Hippocampal formation (tissue), 2 donors: ENCODE data around the gene OR51M1.

ENCODE experiments used
- DNase-seq, 2 donors: peaks; one replicate each; lab custom pipeline; 2025; lab: John Stamatoyannopoulos, UW

Gene OR51M1

DNA sequence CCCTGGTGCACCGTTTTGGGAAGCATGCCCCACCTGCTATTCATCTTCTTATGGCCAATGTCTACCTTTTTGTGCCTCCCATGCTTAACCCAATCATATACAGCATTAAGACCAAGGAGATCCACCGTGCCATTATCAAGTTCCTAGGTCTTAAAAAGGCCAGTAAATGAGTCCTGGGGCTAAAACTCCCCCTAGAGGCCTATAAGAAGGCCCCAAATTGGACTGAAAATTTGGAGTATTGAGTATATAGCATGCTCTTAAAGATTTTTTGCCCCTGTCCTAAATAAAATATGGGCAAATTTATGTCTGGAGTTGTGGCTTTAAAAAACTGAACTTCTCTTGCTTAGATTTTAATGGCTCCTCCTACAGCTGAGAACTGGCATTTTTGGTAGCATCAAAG, 6.6 kb downstream of the OR51M1 start:
- DNase-seq: no peak

DNA sequence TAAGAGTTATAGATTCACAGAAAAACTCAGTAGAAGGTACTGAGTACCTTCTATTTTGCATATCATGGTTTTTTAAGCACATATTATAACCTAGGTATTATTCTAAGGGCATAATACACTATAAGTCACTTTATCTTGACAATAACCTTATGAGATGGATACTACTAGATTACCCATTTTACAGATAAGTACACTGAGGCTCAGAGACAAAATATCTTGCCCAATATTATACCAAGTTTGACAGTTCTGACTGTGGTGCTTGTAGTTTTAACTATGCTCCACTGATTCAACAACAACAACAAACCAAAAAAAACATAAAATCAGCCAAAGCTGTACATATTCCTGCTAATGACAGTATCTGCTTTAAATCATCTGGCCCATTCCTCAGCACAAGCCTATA, 10.5 kb downstream of the OR51M1 start:
- DNase-seq: no peak

DNA sequence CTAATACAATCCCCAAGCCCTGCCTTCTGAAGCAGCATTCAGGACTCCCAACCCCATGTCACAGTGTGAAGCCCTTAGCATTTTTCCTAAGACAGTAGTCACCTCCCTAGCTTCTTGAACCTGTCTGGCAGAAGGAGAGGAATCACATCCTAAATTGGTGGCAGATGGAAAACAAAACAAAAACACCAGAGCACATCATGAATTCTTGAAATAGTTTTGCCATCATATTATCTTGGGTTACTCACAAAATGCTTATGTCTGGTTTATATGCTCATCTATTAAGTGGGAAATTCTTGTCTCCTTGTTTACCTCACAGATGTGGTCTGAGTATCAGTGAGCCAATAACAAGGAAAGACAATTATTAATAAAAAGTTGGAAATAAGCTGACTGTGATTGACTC, 15.3 kb downstream of the OR51M1 start:
- no peak for DNase-seq

DNA sequence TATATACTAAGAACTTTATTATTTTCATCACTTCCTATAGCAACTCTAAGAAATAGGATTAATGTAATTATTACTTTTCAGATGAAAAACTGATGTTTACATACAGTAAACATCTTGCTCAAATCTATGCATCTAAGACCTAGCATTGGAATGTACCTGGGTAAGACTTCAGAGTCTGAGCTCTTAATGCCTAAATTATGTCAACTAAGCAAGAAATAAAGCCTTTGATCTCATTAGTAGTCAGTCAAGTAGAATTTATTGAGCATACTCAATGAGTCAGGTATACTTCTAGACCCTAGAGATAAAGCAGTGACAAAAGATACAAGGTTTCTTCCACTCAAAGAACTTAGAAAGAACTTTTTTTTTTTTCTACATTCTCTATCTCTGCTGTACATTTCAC, 21.6 kb downstream of the OR51M1 start:
- DNase-seq: no peak

DNA sequence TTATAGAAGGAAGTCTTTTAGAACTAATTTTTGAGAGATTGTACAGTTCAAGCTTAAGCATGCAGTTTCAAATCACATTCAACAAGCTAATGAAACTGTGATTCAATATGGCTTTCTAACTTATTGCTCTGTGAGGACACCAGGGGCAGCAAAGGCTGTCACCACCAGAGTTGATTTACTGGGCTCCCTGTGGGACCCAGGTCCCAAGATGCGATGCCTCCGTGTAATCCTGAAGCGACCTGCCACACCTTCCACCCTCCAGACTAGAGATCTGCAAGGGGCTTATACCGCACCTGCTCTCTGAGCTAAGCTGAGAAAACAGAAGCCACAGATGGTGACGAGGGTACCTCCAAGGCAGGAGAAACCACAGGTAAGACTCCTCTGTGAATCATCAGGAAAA, 37.4 kb downstream of the OR51M1 start:
- DNase-seq: no peak

DNA sequence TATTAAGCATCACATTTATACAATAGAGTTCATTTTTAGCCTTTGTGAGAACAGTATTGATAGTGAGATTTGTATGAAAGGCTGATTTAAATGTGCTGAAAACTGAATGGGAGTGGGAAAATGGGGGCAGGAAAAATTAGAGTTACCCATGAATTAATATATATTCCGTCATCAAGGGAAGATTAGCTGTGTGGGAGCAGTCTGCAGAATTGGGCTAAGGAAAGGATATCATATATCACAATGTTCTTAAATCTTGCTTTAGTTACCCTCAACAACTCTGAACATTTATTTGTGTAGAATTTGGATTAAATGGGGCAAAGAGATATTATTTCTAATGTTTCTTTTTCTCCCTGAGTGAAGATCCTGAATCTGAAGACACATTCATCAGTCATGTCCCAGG, 38.2 kb downstream of the OR51M1 start, which contains the start of gene OR51Q1:
TSS of gene OR51Q1 (plus strand) at position 301 of the 400 bp plus-strand sequence. CDS start at position 391, 90 bp downstream.
- no peak for DNase-seq

DNA sequence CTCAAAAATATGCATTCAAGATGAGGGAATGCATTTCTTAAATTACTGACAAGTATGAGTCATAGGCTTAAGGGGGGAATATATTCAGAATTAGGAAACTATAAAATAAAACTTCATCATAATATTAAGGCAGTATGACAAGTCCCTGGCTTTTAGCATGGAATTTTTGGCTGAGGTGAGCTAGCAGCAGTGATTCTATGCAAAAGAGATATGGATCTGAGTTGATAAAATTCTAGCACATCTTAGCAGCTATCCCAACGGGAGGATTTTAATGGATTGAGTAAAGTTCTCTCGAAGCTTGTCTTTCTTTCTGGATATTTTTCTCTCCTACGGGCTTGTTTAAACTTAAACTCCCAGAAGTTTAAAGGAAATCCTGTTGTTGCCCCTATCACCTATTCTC, 39.5 kb downstream of the OR51M1 start:
- no peak for DNase-seq

DNA sequence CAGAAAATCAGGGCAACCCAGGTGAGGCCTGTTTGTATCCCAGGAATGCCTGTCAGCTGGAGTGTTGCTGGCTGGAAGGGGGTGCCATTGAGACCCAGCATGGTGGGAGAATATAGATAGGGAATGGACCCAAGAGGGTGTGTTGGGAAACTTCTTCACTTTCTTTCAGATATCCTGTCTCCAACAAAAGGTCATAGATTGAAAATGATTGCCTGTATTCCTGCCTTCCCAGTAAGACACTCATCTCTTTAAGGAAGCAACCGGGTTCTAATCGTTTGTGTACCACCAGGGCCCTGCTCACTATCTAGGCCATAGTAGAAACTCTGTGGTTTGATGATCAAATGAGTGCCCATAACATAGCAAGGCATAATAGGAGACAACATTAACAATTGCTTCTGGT, 57.8 kb downstream of the OR51M1 start, which contains the start of gene OR51I1:
TSS of gene OR51I1 (minus strand) at position 101 of the 400 bp plus-strand sequence. CDS start at position 101, 0 bp downstream.
- no peak for DNase-seq
